GM18502 (cell line): Measurements from ENCODE around the gene UBQLN1.
"Not testable (repeated sequence)": the region's sequence is repeated elsewhere in the genome, so short reads cannot be mapped to it uniquely, and the experiment has no call there.

Experiments
- ATAC-seq: cut with Tn5 transposase; IDR thresholded peaks from one replicate; pipeline ENCODE4 v1.9.1; 2021; ENCODE audit warnings: mild to moderate bottlenecking; ENCODE audit not compliant: unreplicated experiment, poor library complexity

Gene UBQLN1

GRCh38 chr9:83707768-83708514 is at the start of gene UBQLN1:
Gene UBQLN1, minus strand, starts transcription at chr9:83707958. Its CDS starts 279 bp downstream, at chr9:83707679.
- peak; percentile 78 for ATAC-seq

- peak; percentile 85 for ATAC-seq
Observed at GRCh38 chr9:83754383-83754977, 46.7 kb upstream of the UBQLN1 start.

DNA sequence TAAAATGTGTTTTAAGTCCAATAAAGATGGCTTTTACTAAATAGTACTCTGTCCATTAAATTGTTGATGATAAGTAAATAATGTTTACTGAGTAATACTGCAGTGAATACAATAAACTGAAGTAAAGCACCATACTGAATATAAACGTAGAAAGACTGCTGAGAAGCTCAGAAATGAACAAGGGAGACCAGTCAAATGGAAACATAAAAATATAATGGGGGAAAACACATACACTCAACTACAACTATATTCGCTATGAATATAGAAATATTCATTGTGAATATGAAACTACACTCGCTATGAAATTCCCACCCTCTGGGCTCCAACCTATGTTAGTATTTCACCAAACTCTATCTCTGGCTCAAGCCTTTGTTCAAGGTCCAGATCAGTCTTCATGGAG is 41.9 kb upstream of the UBQLN1 start:
- ATAC-seq, result no peak

- ATAC-seq, result no peak
Observed at GRCh38 chr9:83744206-83744605, 36.4 kb upstream of the UBQLN1 start.

- ATAC-seq, result no peak
Observed at GRCh38 chr9:83733739-83734138, 26.0 kb upstream of the UBQLN1 start.

- not testable (repeated sequence) for ATAC-seq
Observed at GRCh38 chr9:83728591-83729368, 21.0 kb upstream of the UBQLN1 start.

DNA sequence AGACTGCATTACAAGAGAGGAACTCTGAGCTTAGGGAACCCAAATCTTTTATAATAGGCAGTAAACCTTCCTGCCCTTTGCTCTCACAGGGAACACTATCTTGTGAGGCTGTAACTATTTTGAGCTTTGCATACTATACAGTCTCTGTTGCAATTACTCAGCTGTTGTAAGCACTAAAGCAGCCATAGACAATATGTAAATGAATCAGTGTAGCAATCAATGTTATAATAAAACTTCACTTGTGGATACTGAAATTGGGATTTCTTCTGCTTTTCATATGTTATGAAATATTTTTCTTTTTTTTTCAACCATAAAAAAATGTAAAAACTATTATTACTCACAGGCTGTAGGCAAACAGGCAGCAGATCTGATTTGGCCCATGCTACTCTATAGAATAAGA is 16.7 kb upstream of the UBQLN1 start:
- ATAC-seq, result no peak

DNA sequence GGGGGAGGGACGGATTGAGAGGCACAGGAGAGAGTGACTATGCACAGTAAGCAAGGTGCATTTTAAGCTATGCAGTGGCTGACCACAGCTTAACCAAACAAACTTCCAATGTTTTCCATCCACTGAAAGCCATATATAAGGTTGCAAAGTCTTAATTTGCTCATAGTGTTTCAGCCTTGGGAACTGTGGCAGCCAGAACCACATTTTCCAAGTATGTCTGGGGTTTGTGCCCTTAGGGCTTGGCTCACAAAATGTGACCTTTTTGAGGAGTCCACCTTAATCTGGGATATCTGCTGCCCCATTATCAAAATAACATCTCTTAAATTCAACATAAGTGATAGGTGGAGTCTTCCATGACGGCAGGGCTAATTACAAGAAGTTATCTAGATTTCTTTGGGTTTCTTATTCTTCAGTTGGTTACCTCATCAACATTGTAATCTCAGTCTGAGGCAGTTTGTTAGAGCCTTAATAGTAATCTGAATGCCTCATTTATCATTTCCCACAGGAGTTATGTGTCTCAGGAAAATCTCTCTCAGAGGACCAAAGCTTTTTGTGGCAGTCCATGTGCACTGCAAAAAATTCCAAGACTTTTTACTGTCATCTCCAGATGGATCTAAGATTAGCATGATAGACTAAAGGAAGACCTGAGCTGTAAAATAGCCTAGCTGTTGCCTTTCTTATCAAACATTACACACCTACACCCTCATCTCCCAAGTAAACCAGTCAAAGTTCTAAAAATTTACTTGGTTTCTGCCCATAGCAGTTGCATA is 15.2 kb upstream of the UBQLN1 start:
- no peak for ATAC-seq

DNA sequence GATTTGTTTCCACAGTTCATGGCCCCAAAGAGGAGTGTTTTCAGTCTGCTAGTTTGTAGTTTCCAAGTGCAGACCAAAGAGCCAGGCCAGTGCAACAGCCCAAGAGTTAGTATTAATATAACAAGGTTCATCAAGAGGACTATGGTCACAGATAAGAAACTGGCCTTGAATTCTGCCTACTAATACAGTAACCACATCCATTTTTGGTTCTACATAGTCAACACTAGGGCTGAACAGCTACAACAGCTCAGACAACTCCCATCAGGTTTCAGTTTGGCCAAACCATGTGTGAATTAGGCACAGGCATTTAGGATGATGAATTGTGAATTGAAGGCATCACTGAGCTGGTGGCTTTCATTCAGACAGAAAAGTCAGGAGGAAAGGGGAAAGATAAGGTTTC is 13.8 kb upstream of the UBQLN1 start:
- ATAC-seq, result peak; percentile 48

- ATAC-seq, result no peak
Observed at GRCh38 chr9:83715794-83716193, 8.0 kb upstream of the UBQLN1 start.

- no peak for ATAC-seq
Observed at GRCh38 chr9:83715221-83715620, 7.5 kb upstream of the UBQLN1 start.

DNA sequence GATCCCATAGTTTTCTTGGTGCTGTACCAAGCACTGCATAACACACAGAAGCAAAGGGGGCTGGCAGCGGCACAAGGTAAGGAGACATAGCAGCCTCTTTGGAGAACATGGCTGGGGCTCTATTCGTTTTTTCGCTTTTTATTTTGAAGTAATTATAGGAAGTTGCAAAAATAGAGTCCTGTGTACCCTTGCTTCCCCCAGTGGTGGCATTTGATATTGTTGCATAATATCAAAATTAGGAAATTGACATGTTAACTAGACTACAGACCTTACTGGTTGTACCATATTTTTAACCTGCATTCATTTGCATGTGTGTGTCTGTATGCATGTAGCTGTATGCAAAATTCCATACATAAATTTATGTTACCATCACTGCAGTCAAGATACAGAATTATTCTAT is 6.6 kb upstream of the UBQLN1 start:
- ATAC-seq, result peak; percentile 47

DNA sequence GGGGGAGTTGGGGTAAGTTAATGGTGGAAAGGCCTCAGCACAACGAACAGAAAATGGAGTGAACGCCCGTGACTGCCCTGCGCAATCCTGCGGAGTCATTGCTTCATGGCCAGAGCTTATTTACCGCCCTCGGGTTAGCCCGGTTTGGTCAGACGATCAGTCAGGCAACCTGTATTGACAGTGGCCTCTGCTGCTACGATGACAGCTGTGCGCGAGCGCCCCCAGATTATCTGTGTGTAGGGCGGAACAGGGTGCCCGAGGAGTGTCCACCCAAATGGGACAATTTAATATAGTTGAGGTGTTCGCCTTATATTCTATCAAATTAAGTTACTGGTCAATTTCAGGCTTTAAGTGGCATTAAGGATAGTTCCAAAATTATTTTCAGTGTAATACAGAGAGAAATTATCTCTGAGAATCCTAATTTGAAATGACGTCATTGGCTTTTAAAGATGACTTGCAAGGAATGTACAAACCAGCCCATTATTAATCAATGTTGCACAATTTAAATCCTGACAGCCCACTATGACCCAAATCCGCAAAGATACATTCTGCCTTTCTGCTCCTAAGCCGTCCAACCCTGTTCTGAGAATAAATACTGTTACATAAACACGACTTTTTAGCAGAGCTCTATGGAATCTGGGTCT is 879 bp upstream of the UBQLN1 start:
- ATAC-seq, result peak; percentile 64

- ATAC-seq, result peak; percentile 47
Observed at GRCh38 chr9:83707518-83707767, 315 bp downstream of the UBQLN1 start.

GRCh38 chr9:83706676-83707517 is 861 bp downstream of the UBQLN1 start:
- peak; percentile 25 for ATAC-seq

GRCh38 chr9:83705219-83705651 is 2.5 kb downstream of the UBQLN1 start:
- ATAC-seq, result not testable (repeated sequence)

DNA sequence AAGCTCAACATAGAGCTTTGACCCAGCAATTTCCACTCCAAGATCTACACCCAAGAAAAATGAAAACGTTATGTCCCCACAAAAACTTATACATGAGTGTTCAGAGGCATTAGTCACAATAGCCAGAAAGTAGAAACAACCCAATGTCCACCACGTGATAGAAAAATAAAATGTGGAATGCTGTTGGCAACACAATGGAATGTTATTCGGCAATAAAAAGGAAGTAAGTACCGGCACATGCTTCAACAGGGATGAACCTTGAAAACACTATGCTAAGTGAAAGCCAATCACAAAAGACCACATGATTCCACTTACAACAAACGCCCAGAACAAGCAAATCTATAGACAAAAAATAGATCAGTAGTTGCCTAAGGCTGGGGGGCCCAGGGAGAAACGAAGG is 6.0 kb downstream of the UBQLN1 start:
- no peak for ATAC-seq

DNA sequence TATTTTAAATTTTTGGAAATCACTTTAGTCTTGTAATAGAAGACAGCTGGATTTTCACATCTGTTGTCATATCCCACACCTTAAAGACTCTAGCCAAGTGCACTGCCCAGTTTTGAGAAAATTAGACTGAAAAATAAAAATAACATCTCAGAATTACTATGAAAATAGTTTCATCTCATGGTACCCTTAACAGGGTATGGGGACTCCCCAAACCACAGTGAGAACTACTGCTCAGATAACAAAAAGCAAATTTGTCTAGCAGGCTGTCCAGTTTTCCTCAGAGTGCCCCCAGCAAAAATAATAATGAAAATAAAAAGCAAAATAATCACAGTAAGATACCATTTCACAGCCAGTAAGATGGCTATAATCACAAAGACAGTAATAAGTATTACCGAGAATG is 6.5 kb downstream of the UBQLN1 start:
- ATAC-seq, result peak; percentile 33

DNA sequence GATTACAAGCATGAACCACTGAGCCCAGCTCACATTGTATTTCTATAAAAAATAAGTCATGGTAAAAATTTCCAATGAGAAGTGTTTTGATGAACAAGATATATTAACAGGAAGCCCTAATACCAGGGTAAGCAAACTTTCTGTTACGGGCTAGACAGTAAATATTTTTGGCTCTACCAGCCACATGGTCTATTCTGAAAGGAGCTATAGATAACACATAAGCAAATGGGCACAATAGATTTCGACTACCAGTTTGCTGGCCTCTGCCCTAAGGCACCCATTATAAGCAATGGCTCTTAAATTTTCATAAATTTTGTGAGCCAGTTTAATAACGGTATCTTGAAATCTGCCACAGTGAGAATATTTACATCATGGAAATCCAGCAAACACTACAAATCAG is 8.1 kb downstream of the UBQLN1 start:
- ATAC-seq, result peak; percentile 31
